GM18517 (cell line): ENCODE data around the gene LRP8.

ENCODE experiments used
- ATAC-seq: cut with Tn5 transposase; IDR thresholded peaks from one replicate; pipeline ENCODE4 v1.9.1; 2021; ENCODE audit warnings: mild to moderate bottlenecking, moderate library complexity; ENCODE audit not compliant: unreplicated experiment

LRP8 gene

GRCh38 chr1:53361541-53361961, 33.7 kb upstream of the LRP8 start:
- ATAC-seq: no peak

- ATAC-seq: no peak
Measured at GRCh38 chr1:53359934-53360276, 32.0 kb upstream of the LRP8 start.

GRCh38 chr1:53359225-53359933, 31.5 kb upstream of the LRP8 start:
- ATAC-seq: no peak

GRCh38 chr1:53356637-53357036, 28.8 kb upstream of the LRP8 start:
- ATAC-seq: no peak

- ATAC-seq: no peak
Measured at GRCh38 chr1:53354119-53354518, 26.2 kb upstream of the LRP8 start.

- no peak for ATAC-seq
Measured at GRCh38 chr1:53352561-53352960, 24.7 kb upstream of the LRP8 start.

- ATAC-seq: no peak
Measured at GRCh38 chr1:53350853-53351767, 23.2 kb upstream of the LRP8 start.

GRCh38 chr1:53349968-53350852, 22.3 kb upstream of the LRP8 start:
- no peak for ATAC-seq

GRCh38 chr1:53349369-53349835, 21.5 kb upstream of the LRP8 start:
- ATAC-seq: no peak

- no peak for ATAC-seq
Measured at GRCh38 chr1:53348486-53349368, 20.9 kb upstream of the LRP8 start.

- no peak for ATAC-seq
Measured at GRCh38 chr1:53346814-53347176, 18.9 kb upstream of the LRP8 start.

GRCh38 chr1:53345996-53346813, 18.3 kb upstream of the LRP8 start:
- no peak for ATAC-seq

- peak; percentile 88 for ATAC-seq
Measured at GRCh38 chr1:53344921-53345838, 17.3 kb upstream of the LRP8 start.

- no peak for ATAC-seq
Measured at GRCh38 chr1:53343831-53344668, 16.2 kb upstream of the LRP8 start.

GRCh38 chr1:53342735-53343470, 15.0 kb upstream of the LRP8 start:
- no peak for ATAC-seq

GRCh38 chr1:53341961-53342707, 14.3 kb upstream of the LRP8 start:
- no peak for ATAC-seq
